ENCODE data around the gene MLLT6. TPM values are rescaled to one million over a fixed set of nuclear protein-coding genes. Genes with fewer than 3 reads are reported as not detected.

Gene MLLT6
- total and polyA plus RNA-seq, 2 of the 13 experiments (the other 11 are each of a cell fraction or from before 2014, with no cell fraction given): 50.7 to 69.5 TPM

DNA sequence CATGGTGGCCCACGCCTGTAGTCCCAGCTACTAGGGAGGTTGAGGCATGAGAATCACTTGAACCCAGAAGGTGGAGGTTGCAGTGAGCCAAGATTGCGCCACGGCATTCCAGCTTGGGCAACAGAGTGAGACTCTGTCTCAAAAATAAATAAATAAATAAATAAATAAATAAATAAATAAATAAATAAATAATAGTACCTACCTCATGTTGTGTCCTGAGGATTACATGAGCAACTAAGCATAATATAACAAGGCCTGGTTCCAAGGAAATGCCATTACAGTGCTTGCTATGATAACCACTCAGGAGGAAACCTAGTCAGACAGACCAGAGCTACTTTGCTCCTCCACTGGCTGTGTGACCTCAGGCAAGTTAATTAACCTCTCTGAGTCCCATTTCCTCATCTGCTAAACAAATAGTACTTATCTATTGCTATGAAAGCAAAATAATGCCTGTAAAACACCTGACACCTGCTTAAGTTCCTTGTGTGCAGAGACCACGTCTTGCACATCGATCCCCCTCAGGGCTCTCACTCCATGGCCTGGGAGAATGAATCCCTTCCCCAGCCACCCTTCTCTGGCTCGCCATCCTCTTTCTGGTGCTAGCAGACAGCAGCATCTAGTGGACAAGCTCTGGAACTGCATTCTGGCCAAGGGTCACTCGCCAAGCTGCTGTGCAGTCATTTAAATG, 37.8 kb upstream of the MLLT6 start (continued):
- TF ChIP-seq, protein P1, sequence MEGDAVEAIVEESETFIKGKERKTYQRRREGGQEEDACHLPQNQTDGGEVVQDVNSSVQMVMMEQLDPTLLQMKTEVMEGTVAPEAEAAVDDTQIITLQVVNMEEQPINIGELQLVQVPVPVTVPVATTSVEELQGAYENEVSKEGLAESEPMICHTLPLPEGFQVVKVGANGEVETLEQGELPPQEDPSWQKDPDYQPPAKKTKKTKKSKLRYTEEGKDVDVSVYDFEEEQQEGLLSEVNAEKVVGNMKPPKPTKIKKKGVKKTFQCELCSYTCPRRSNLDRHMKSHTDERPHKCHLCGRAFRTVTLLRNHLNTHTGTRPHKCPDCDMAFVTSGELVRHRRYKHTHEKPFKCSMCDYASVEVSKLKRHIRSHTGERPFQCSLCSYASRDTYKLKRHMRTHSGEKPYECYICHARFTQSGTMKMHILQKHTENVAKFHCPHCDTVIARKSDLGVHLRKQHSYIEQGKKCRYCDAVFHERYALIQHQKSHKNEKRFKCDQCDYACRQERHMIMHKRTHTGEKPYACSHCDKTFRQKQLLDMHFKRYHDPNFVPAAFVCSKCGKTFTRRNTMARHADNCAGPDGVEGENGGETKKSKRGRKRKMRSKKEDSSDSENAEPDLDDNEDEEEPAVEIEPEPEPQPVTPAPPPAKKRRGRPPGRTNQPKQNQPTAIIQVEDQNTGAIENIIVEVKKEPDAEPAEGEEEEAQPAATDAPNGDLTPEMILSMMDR (CRISPR knock-in tag; IDR thresholded peaks at IDR 0.05): peak; percentile 99
- TF ChIP-seq, protein P2, sequence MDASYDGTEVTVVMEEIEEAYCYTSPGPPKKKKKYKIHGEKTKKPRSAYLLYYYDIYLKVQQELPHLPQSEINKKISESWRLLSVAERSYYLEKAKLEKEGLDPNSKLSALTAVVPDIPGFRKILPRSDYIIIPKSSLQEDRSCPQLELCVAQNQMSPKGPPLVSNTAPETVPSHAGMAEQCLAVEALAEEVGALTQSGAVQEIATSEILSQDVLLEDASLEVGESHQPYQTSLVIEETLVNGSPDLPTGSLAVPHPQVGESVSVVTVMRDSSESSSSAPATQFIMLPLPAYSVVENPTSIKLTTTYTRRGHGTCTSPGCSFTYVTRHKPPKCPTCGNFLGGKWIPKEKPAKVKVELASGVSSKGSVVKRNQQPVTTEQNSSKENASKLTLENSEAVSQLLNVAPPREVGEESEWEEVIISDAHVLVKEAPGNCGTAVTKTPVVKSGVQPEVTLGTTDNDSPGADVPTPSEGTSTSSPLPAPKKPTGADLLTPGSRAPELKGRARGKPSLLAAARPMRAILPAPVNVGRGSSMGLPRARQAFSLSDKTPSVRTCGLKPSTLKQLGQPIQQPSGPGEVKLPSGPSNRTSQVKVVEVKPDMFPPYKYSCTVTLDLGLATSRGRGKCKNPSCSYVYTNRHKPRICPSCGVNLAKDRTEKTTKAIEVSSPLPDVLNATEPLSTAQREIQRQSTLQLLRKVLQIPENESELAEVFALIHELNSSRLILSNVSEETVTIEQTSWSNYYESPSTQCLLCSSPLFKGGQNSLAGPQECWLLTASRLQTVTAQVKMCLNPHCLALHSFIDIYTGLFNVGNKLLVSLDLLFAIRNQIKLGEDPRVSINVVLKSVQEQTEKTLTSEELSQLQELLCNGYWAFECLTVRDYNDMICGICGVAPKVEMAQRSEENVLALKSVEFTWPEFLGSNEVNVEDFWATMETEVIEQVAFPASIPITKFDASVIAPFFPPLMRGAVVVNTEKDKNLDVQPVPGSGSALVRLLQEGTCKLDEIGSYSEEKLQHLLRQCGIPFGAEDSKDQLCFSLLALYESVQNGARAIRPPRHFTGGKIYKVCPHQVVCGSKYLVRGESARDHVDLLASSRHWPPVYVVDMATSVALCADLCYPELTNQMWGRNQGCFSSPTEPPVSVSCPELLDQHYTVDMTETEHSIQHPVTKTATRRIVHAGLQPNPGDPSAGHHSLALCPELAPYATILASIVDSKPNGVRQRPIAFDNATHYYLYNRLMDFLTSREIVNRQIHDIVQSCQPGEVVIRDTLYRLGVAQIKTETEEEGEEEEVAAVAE (CRISPR knock-in tag; IDR thresholded peaks at IDR 0.05; ENCODE audit: borderline replicate concordance): peak; percentile 74; the same call in 1 of the 2 replicates
- TF ChIP-seq KDM1A (CRISPR knock-in tag; IDR thresholded peaks at IDR 0.05) (peak; percentile 88), MAFG (CRISPR knock-in tag; IDR thresholded peaks at IDR 0.05) (no peak), ZZZ3 (CRISPR knock-in tag; IDR thresholded peaks at IDR 0.05; ENCODE audit: borderline replicate concordance) (no peak), TRIM24 (CRISPR knock-in tag; IDR thresholded peaks at IDR 0.05) (no peak), TEAD2 (CRISPR knock-in tag; IDR thresholded peaks at IDR 0.05) (no peak), KLF12 (CRISPR knock-in tag; IDR thresholded peaks at IDR 0.05; ENCODE audit: borderline replicate concordance) (no peak), ZNF709 (CRISPR knock-in tag; IDR thresholded peaks at IDR 0.05) (no peak), FIP1L1 (IDR thresholded peaks at IDR 0.05; ENCODE audit: borderline replicate concordance, insufficient read depth, low read depth, low read length) (no peak)
- TF ChIP-seq, protein P3, sequence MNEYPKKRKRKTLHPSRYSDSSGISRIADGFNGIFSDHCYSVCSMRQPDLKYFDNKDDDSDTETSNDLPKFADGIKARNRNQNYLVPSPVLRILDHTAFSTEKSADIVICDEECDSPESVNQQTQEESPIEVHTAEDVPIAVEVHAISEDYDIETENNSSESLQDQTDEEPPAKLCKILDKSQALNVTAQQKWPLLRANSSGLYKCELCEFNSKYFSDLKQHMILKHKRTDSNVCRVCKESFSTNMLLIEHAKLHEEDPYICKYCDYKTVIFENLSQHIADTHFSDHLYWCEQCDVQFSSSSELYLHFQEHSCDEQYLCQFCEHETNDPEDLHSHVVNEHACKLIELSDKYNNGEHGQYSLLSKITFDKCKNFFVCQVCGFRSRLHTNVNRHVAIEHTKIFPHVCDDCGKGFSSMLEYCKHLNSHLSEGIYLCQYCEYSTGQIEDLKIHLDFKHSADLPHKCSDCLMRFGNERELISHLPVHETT (CRISPR knock-in tag; conservative IDR thresholded peaks at IDR 0.05): 0 out of 2 replicates have a peak, but pooled peaks have one; percentile 32
- TF ChIP-seq, protein P4, sequence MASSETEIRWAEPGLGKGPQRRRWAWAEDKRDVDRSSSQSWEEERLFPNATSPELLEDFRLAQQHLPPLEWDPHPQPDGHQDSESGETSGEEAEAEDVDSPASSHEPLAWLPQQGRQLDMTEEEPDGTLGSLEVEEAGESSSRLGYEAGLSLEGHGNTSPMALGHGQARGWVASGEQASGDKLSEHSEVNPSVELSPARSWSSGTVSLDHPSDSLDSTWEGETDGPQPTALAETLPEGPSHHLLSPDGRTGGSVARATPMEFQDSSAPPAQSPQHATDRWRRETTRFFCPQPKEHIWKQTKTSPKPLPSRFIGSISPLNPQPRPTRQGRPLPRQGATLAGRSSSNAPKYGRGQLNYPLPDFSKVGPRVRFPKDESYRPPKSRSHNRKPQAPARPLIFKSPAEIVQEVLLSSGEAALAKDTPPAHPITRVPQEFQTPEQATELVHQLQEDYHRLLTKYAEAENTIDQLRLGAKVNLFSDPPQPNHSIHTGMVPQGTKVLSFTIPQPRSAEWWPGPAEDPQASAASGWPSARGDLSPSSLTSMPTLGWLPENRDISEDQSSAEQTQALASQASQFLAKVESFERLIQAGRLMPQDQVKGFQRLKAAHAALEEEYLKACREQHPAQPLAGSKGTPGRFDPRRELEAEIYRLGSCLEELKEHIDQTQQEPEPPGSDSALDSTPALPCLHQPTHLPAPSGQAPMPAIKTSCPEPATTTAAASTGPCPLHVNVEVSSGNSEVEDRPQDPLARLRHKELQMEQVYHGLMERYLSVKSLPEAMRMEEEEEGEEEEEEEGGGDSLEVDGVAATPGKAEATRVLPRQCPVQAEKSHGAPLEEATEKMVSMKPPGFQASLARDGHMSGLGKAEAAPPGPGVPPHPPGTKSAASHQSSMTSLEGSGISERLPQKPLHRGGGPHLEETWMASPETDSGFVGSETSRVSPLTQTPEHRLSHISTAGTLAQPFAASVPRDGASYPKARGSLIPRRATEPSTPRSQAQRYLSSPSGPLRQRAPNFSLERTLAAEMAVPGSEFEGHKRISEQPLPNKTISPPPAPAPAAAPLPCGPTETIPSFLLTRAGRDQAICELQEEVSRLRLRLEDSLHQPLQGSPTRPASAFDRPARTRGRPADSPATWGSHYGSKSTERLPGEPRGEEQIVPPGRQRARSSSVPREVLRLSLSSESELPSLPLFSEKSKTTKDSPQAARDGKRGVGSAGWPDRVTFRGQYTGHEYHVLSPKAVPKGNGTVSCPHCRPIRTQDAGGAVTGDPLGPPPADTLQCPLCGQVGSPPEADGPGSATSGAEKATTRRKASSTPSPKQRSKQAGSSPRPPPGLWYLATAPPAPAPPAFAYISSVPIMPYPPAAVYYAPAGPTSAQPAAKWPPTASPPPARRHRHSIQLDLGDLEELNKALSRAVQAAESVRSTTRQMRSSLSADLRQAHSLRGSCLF (CRISPR knock-in tag; IDR thresholded peaks at IDR 0.05; ENCODE audit: borderline replicate concordance): no peak
- TF ChIP-seq, protein P5, sequence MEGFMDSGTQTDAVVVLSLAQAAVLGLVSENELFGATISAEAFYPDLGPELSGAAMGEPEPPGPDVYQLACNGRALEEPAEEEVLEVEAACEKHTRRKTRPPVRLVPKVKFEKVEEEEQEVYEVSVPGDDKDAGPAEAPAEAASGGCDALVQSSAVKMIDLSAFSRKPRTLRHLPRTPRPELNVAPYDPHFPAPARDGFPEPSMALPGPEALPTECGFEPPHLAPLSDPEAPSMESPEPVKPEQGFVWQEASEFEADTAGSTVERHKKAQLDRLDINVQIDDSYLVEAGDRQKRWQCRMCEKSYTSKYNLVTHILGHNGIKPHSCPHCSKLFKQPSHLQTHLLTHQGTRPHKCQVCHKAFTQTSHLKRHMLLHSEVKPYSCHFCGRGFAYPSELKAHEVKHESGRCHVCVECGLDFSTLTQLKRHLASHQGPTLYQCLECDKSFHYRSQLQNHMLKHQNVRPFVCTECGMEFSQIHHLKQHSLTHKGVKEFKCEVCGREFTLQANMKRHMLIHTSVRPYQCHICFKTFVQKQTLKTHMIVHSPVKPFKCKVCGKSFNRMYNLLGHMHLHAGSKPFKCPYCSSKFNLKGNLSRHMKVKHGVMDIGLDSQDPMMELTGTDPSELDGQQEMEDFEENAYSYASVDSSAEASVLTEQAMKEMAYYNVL (CRISPR knock-in tag; IDR thresholded peaks at IDR 0.05; ENCODE audit: borderline replicate concordance): no peak

Data from HepG2 (cell line).